IPS-20b (cell line): Measurements from ENCODE around the gene CNDP2.

Experiments used
- H3K27ac ChIP-seq: one replicate; pipeline ENCODE4 v1.5.1; 2013; ENCODE audit warnings: low read length
- H3K27me3 ChIP-seq: 2 replicates; pipeline ENCODE4 v1.6.1; 2013; ENCODE audit warnings: mild to moderate bottlenecking, low read length, inconsistent platforms; ENCODE audit not compliant: insufficient read depth
- H3K36me3 ChIP-seq: 2 replicates; pipeline ENCODE4 v1.6.1; 2013; ENCODE audit warnings: low read depth, mild to moderate bottlenecking, inconsistent platforms, low read length, moderate library complexity; ENCODE audit not compliant: insufficient read depth
- H3K4me1 ChIP-seq: 2 replicates; pipeline ENCODE4 v1.6.1; 2013; ENCODE audit warnings: mild to moderate bottlenecking, control low read depth, inconsistent platforms, low read length, moderate library complexity; ENCODE audit not compliant: insufficient read depth
- H3K4me3 ChIP-seq: 2 replicates; pipeline ENCODE4 v1.5.1; 2013; ENCODE audit warnings: mild to moderate bottlenecking, low read length, inconsistent platforms
- H3K9ac ChIP-seq: 2 replicates; pipeline ENCODE4 v1.6.1; 2013; ENCODE audit warnings: low read depth, mild to moderate bottlenecking, inconsistent platforms, low read length, moderate library complexity
- H3K9me3 ChIP-seq: 2 replicates; pipeline ENCODE4 v1.6.1; 2013; ENCODE audit warnings: mild to moderate bottlenecking, low read depth, low read length, inconsistent platforms; ENCODE audit not compliant: insufficient read depth

The CNDP2 gene

GRCh38 chr18:74513149-74513882 is 17.2 kb downstream of the CNDP2 start:
- no peaks in the 10 kb centered on the region for H3K4me1 ChIP-seq
- H3K27ac ChIP-seq, result no peak overlapping the region
- H3K9ac ChIP-seq, result no peak overlapping the region
- peaks cover 98% of the 10 kb centered on the region for H3K36me3 ChIP-seq
- H3K4me3 ChIP-seq, result no peak overlapping the region
- H3K9me3 ChIP-seq, result no peaks in the 10 kb centered on the region
- H3K27me3 ChIP-seq, result no peaks in the 10 kb centered on the region

- Histone ChIP-seq H3K4me3 (no peak overlapping the region), H3K9ac (no peak overlapping the region), H3K4me1 (no peaks in the 10 kb centered on the region), H3K27me3 (no peaks in the 10 kb centered on the region), H3K9me3 (no peaks in the 10 kb centered on the region), H3K27ac (no peak overlapping the region), H3K36me3 (peaks cover 98% of the 10 kb centered on the region)
Observed at GRCh38 chr18:74513883-74514205, 17.7 kb downstream of the CNDP2 start.

GRCh38 chr18:74514860-74515495 is 18.8 kb downstream of the CNDP2 start:
- no peak overlapping the region for H3K4me3 ChIP-seq
- H3K9me3 ChIP-seq, result no peaks in the 10 kb centered on the region
- H3K9ac ChIP-seq, result no peak overlapping the region
- H3K36me3 ChIP-seq, result peaks cover 98% of the 10 kb centered on the region
- no peaks in the 10 kb centered on the region for H3K27me3 ChIP-seq
- H3K4me1 ChIP-seq, result no peaks in the 10 kb centered on the region
- no peak overlapping the region for H3K27ac ChIP-seq

- H3K27me3 ChIP-seq, result no peaks in the 10 kb centered on the region
- H3K9me3 ChIP-seq, result 0 out of 2 replicates have a peak, but pooled peaks cover under 1% of the 10 kb centered on the region
- no peak overlapping the region for H3K4me3 ChIP-seq
- no peak overlapping the region for H3K9ac ChIP-seq
- no peak overlapping the region for H3K27ac ChIP-seq
- H3K4me1 ChIP-seq, result no peaks in the 10 kb centered on the region
- peaks cover 98% of the 10 kb centered on the region for H3K36me3 ChIP-seq
Observed at GRCh38 chr18:74515620-74516231, 19.6 kb downstream of the CNDP2 start.

GRCh38 chr18:74516271-74517235 is 20.4 kb downstream of the CNDP2 start:
- Histone ChIP-seq H3K27me3 (no peaks in the 10 kb centered on the region), H3K9me3 (0 out of 2 replicates have a peak, but pooled peaks cover 5% of the 10 kb centered on the region), H3K4me3 (no peak overlapping the region), H3K36me3 (peaks cover 98% of the 10 kb centered on the region), H3K27ac (no peak overlapping the region), H3K9ac (no peak overlapping the region), H3K4me1 (no peaks in the 10 kb centered on the region)

- peaks cover 9% of the 10 kb centered on the region; the same call in 1 of the 2 replicates for H3K9me3 ChIP-seq
- peaks cover 97% of the 10 kb centered on the region for H3K36me3 ChIP-seq
- H3K4me3 ChIP-seq, result no peak overlapping the region
- H3K27ac ChIP-seq, result no peak overlapping the region
- H3K4me1 ChIP-seq, result no peaks in the 10 kb centered on the region
- no peaks in the 10 kb centered on the region for H3K27me3 ChIP-seq
- no peak overlapping the region for H3K9ac ChIP-seq
Observed at GRCh38 chr18:74517236-74517630, 21.1 kb downstream of the CNDP2 start.

GRCh38 chr18:74518456-74519295 is 22.5 kb downstream of the CNDP2 start:
- Histone ChIP-seq H3K4me3 (no peak overlapping the region), H3K9me3 (peaks cover 14% of the 10 kb centered on the region; the same call in 1 of the 2 replicates), H3K4me1 (no peaks in the 10 kb centered on the region), H3K9ac (no peak overlapping the region), H3K36me3 (peaks cover 83% of the 10 kb centered on the region), H3K27me3 (no peaks in the 10 kb centered on the region), H3K27ac (no peak overlapping the region)

- H3K27ac ChIP-seq, result no peak overlapping the region
- no peaks in the 10 kb centered on the region for H3K4me1 ChIP-seq
- H3K9ac ChIP-seq, result no peak overlapping the region
- no peaks in the 10 kb centered on the region for H3K27me3 ChIP-seq
- peaks cover 14% of the 10 kb centered on the region; the same call in 1 of the 2 replicates for H3K9me3 ChIP-seq
- peaks cover 74% of the 10 kb centered on the region for H3K36me3 ChIP-seq
- no peak overlapping the region for H3K4me3 ChIP-seq
Observed at GRCh38 chr18:74519320-74520095, 23.3 kb downstream of the CNDP2 start.

- Histone ChIP-seq H3K4me1 (no peaks in the 10 kb centered on the region), H3K9ac (no peak overlapping the region), H3K36me3 (peaks cover 67% of the 10 kb centered on the region), H3K27ac (no peak overlapping the region), H3K4me3 (no peak overlapping the region), H3K27me3 (no peaks in the 10 kb centered on the region), H3K9me3 (peaks cover 14% of the 10 kb centered on the region; the same call in 1 of the 2 replicates)
Observed at GRCh38 chr18:74520096-74520833, 24.1 kb downstream of the CNDP2 start.
